NOMO-1 treated with dmso at 0.1 percent for 144 hours (cell line): ENCODE data around the gene MAP7D2.

Source experiments
- DNase-seq: peaks from one replicate; lab custom pipeline; 2025; ENCODE audit not compliant: unreplicated experiment; lab: John Stamatoyannopoulos, UW

Gene MAP7D2

DNA sequence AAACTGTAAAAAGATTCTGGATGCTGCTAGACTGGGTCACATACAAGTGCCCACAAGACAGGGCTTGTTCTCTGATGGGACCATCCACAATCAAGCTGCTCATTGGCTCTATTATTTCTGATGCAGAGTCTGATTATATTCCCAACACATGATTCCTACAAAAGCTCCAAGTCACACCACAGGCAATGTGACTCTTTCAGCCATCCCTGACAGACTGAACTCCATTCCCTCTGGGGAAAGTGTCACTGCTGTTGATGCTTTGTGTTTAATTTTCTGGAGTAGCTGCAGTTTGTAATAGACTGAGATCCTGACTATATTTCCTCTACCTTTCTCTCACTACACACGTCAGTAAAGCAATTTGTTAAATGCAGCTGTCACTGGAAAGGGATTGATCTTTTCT, 70.5 kb downstream of the MAP7D2 start:
- DNase-seq: no peak

DNA sequence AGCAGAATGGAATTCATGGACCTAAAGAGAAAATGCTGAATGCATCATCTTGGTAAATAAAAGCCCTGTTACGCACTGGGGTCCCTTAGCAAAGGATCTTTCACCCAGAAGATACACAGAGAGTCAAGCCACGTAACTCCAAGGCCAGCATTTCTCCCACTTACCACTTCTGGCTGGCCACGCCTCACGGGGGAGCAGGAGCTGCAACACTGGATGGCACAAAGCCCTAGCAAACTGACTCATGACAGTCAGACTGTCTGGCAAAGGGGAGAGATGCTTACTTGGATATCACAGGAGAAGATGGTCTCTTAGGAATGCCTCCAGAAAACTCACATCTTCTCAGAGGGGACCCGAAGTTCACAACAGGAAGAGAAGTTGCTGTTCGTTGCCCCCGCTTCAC, 74.5 kb downstream of the MAP7D2 start:
- no peak for DNase-seq

DNA sequence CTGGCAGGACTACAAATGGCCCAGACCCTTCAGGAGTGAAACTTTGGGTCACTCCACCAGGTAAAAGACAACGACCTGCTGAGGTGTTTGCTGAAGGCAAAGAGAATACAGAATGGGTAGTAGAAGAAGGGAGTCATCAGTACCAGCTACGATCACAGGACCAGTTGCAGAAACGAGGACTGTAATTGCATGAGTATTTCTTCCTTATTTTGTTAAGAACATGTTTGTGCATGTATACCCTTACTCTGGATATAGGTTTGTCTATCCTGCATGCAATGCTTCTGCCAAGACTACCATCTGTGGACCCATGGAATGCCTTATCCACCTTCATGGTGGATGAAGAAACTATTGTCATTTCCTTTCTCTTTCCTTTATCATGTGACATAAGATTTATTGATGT, 77.7 kb downstream of the MAP7D2 start:
- no peak for DNase-seq

DNA sequence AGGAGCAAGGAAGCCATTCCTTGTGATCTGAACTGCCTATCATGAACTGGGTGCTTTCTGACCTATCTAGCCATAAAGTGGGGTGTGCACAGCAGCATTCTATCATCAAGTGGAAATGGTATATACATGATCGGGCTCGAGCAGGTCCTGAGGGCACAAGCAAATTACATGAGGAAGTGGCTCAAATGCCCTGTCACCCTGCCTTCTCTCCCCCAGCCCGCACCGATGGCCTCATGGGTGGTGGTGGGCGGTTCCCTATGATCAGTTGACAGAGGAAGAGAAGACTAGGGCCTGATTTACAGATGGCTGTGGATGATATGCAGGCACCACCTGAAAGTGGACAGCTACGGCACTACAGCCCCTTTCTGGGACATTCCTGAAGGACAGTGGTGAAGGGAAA, 79.5 kb downstream of the MAP7D2 start:
- no peak for DNase-seq

DNA sequence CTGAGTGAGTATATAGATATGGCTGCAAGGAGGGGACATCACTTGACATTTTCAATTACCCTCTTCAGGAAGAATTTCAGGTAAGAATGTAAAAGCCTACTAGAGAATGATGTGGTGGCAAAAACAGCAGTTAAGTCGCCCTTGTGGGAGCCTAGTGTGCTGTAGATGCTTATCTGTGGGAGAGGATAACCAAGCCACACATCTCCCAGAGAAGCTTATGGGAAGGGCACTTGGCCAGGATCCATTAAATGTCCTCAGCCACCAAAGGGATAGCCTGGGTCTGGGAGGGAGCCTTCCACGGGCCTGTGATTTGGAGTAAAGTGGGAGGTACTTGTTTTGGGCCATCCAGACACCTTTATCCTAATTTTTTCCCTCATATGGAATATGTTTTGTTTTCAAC, 84.5 kb downstream of the MAP7D2 start:
- no peak for DNase-seq

DNA sequence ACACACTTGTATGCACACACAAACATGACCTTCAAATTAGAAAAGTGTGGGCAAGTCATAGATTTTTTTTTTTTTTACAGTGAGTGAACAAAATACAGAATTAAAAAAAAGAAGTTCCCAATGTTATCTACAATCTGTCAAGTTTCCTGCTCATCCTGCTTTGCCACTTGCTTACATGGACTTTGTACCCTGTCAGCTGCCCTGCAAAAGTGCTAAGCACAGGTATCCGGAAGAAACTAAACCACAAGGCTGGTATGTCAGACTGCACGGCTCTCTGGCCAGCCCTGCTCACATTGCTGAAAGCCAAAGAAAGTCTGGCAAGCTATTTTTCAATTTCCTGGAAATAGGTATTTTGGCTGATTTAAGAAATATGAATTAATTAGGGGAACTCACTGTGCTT, 87.0 kb downstream of the MAP7D2 start:
- peak; percentile 39 for DNase-seq

DNA sequence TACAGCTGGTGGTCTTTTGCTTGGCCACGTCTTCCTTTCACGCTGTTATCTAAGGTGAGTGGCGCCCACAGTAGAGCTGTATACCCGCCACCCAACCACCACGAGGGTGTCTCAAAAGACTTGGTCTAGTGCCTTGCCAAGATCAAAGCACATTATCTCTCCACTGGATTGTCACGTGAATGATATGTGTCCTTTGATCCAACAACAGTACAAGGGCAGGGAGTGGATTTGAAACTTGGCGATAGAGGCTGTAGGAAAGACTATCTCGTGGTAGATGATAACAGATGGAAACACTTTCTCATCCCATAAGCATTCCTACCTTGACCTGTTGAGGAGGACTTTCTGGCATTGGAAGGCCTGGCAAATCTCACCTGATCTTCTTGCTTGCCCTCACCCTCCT, 88.1 kb downstream of the MAP7D2 start:
- DNase-seq: no peak

DNA sequence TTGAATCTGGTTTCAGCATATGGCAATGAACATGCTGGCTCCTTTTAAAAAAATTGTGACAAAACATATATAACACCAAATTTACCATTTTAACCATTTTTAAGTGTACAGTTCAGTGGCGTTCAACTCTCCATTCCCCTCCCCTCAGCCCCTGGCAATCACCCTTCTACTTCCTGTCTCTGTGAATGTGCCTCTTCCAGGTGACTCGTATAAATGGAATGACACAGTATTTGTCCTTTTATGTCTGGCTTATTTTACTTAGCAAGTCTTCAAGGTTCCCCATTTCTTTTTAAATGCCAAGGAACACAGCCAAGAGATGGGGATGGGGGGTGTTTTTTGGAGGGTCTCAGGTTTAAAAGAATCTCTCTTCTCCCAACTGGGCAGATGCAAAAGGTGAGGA, 90.4 kb downstream of the MAP7D2 start:
- no peak for DNase-seq

DNA sequence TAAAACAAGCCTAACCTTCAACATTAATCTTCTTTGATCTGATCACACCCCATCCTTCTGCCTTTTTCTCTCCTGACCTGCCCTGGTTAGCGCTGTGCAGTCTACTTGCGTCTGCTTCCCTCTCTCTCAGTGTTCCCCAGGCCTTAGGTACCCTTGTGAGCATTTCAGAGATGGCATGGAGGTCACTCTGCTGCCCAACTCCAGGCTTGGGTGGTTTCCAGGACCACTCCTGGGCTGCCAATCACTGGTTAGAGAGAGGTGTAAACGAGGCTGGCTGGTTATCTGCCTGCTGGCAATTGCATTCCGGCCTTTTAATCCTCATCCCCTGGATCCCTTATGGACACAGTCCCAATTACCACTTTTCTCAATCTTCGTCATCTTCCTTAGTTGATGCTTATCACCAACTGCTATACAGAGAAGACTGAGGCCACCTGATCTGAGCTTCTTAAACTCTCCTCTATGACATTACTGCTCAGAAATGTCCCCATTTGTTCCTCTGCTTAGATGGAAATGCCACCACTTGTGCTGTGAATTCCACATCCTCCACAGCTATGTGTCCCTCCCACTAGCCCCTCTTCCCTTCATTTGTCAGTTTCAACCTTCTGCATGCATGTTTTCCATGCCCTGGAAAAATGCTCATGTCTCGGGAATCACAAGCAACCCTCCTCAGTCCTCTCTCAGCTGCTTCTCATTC, 96.9 kb downstream of the MAP7D2 start:
- no peak for DNase-seq

DNA sequence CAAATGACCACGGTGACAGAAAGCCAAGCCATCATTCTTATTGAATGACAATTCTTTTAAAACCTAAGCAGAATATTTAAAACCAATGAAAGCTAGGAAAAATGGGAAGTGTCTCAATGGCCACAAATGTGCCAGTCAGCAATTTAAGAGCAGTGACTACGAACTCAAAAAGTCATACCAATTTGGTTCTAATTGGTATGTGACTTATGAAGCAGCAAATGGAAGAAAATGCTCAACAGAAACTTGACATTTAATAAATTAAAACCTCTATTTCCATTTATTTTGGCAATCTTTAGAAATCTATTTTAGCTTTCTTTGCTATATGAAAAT, 100.1 kb downstream of the MAP7D2 start:
- no peak for DNase-seq

DNA sequence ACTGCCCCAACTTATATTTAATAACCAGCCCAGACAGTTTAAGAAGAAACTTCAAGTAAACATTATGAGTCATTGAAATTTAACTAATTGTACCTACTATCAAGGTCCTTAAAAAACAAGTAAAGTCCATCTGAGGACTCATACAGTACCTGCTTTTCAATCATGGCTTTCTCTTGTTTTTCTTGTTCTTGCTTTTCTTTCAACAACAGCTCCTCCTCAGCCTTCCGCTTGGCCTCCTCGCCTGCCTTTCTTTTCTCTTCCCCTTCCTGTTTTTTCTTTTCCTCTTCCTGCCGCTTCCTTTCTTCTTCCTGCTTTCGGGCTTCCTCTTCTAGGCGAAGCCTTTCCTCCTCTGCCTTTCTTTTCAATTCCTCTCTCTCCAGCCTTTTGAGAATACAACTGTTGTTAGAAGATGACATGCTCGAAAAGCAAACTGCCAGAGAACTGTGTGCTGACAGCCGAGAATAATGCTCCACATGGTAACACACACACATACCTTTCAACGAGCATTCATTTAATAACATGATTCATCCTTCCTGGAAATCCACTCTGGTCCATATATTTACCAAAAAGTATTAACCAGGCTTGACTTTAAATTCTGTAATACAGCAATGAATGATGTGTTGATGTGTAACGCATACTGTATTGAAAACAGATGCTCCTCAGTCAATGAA, 100.6 kb downstream of the MAP7D2 start:
- no peak for DNase-seq

DNA sequence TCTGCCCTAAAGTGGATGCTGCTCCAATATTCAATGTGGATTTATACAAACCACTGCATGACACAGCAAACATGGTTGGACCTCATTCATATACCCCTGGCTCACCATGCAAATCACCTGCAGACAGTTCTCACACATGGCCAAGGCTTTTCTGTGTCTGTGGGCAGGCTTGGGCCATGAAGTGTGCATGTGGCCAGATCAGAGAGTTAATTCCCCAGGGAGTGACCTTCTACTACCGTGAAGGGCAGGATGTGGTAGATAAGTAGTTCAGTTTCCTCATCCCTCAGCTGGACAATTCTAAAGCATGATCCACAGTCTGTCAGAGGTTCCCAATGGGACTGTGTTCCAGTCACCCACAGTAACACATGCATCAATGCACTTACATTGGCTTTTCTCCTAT, 101.3 kb downstream of the MAP7D2 start:
- no peak for DNase-seq

DNA sequence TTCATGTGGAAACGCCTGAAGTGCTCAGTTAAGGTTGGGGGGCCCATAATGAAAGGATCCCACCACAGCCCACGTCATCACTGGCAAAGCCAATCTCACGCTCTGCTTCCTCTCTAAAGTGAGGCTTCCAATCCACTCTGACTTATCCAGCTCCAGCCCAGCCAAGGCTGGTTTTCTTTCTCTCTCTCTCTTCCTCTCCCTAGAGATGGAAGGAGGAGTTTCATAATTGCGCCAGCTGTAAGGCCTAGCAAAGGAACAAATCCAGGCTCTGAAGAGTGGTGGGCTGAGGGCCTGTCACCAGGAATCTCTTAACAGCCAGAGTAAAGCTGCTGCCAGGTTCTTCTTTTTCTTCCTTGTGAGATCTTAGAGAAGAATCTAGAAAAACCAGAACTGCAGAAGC, 105.1 kb downstream of the MAP7D2 start:
- DNase-seq: no peak

DNA sequence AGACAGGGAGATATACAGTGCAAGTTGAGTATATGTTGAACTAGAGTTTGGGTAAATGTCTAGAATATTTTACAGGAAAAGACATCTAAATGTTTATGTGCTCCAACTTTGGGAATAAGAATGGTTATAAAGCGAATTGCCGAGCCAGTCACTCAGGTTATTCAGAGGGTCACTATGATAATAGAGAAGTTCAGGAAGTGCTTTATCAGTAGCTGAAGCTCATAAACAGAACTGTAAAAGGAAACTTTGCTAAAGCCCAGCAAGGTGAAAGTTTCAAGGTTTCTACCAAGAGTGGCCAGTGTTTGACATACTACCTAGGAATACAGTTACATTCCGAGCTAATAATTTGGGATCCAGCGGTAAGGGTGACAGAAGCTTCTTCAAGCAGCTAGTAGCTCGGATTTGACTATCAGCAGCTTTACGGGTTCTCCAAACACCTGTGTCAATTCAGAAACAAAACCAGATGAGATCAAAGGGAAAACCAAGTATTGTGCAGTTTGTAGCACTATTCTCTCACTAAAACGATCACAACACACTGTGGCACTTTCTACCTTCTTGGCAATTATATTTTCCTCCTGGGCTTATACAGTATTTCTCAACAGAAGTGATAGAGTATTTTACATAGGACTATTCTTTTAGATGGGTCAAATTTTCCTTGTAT, 108.6 kb downstream of the MAP7D2 start:
- no peak for DNase-seq

DNA sequence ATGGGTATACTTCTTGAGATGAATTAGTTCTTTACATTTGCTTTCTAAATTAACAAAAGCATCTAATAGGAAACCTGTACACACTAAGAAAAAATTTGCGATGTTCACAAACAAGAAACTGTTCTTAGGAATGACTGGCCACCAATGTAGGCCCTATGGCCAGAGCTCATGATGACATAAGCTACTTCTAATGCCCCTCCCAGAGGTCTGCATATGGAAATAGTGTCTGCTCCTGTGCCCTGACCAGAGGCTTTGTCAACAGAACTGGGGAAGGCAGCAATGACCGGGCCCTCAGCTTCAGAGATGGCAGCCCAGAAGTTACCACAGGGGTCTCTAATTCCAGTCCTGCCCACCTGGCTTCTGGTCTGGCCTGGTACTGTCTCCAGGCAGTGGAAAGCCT, 110.8 kb downstream of the MAP7D2 start:
- DNase-seq: no peak

DNA sequence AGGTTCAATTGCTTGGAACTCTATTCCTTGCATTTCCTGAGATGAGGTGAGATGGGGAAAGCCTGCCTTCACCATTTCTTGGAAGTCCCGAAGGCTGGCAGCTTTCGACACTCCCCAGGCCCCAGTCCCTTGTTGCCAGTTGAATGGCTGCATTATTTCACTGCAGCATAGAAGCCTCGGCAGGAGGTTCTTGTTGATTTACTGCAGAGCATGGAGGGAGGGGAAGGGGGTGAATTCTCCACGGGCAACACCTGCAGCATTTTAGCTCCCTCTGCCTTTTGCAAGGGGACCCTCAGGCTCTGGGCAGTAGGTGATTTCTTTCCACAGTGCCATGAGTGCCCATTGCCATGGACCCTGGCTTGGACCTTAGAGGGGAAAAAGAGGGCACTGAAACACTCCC, 115.1 kb downstream of the MAP7D2 start:
- DNase-seq: no peak

DNA sequence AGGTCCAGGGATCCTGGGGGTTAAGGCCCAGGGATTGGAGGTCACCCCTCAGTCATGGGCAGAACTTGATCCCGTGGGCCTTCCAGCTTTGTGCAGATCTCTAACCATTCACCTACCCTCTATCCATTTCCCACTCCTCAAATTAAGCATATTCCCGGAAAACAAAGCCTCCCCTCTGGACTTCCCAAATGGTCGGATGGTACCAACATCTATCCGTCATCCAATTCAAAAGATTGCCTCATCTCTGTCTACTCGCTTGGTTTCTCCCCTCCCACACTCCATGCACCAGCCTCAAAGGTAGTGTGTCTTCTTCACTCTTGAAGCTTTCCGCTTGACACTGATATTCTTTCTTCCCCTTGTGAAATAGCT, 125.4 kb downstream of the MAP7D2 start:
- DNase-seq: no peak

DNA sequence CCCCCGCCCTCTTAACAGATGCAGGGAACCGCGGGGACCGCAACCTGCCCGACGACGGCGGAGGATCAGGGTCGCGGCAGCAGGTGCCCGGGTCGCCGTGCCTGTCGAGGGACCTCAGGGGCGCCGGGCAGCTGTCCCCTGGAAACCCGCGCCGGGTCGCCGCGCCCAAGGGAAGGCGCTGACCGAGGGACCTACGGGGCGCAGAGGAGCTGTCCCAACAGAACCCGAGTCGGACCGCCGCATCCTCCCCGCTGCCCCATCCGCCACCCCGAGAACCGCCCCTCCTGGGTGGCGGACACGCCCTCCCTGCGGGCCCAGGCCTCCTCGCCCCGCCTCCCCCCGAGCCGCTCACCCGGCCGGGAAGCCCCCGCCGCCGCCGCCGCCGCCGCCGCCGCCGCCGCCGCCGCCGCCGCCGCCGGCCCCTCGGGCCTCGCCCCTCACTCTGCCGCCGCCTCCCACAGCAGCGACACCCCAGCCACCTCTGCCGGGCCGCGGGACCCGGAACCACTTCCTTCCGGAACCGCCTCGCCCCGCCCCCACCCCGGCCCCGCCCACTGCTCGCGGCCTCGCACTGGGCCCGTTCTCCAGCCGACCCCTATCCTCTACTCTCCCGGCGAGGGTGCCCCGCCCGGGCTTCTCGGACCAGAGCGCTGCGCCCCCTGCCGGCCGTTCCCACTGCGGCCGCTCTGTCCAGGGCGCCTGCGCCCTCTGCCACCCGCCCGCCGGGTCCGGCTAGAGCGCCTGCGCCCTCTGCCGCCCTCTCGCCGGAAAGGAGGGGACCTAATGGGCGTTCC, 126.0 kb downstream of the MAP7D2 start, which contains the start of gene BCLAF3:
BCLAF3 (minus strand) TSS at position 506 of the 794 bp plus-strand sequence. CDS start 20,797 bp downstream, outside the sequence.
- peak; percentile 80 for DNase-seq

DNA sequence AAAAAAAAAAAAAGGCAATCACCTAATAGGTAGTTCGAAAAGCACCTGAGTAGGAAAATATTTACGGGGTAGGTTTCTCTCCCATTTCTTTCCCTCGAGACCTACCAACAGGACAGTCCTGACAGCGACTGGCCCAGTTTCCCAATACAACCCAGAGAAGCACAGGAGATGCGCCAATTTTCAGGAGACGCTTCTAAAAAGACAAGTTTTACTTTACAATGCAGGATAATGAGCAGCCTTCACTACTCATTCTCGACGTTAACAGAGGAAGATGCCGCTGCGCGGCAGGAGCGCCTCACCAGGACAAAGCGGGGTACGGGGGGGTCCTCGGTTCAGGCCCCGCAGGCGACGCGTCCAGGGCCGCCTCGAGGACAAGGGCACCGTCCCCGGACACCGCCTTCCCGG, 126.6 kb downstream of the MAP7D2 start:
- DNase-seq: no peak

DNA sequence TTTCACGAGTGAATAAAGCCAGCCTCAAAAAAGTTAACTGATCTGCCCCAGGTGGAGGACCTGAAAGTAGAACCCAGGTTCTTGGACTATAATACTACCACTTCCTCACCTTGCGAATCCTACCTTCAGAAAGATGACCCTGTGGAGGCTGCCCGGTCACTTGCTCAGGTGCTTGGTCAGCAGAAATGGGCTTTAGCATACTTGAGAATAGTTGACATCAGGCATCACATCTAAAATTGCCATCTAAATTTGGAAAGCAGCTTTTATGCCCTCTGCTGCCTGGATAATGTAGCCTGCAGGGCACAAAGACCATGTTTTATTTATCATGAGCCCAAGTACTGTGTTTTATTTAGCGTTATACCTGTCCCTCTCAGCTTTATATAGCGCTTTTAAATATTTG, 128.9 kb downstream of the MAP7D2 start:
- DNase-seq: no peak

DNA sequence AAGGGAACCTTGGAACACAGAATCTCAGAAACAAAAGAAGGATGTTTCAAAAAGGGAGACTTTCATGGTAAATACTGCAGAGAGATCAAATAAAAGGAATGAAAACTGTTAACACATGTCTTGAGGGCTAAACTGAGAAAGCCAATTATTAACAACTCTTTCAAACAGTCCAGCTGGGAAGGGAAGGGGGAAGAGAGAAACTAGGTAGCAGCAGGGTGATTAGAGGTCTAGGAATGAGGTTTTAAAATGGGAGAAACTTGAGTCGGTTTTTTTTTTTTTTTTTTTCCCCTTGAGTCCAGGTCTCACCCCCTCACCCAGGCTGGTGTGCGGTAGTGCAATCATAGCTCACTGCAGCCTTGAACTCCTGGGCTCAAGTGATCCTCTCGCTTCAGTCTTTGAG, 130.2 kb downstream of the MAP7D2 start:
- no peak for DNase-seq

DNA sequence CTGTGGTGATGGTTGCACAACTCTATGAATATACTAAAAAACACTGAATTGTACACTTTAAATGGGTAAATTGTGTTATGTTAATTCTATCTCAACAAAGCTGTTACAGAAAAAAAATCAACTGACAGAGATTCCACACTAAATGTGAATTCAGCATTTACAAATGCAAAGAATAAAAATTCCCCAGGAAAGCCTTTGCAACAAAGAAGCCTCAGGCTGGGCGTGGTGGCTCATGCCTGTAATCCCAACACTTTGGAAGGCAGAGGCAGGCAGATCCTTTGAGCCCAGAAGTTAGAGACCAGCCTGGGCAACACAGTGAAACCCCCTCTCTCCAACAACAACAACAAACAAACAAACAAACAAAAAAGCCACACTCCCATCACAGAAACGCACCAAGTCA, 134.8 kb downstream of the MAP7D2 start:
- no peak for DNase-seq
